A549 (cell line): ENCODE results near the gene TFF1. TPM values are rescaled to one million over a fixed set of nuclear protein-coding genes. Genes with fewer than 3 reads are reported as not detected.

Experiments used
- ATAC-seq, 2 experiments: fragments of 200-7000 bp in 1 of 2; fragments of >200 bp in 1 of 2; cut with Nextera tagmentation in 1 of 2; cut with Tn5 transposase in 1 of 2; 3 replicates each; pipeline versions ENCODE4 v1.8.0 to v1.9.1; 2018 to 2020; ENCODE audit warnings: mild to moderate bottlenecking in 1 of 2, moderate library complexity in 1 of 2
- CTCF ChIA-PET: fragments of 300-600 bp; sonication (Branson Sonifier 250); formaldehyde crosslinking; extraction: SDS; loops from one replicate; lab custom pipeline; 2021; ENCODE audit warnings: antibody characterized with exemption, inconsistent platforms; lab: Yijun Ruan, JAX
- POLR2A ChIA-PET: fragments of 350-600 bp; formaldehyde crosslinking; extraction: SDS; loops from one replicate; lab custom pipeline; 2021; ENCODE audit warnings: antibody characterized with exemption, inconsistent platforms; lab: Yijun Ruan, JAX
- DNase-seq, 2 experiments: peaks; one replicate each; pipeline versions ENCODE4 v3.0.0 to v3.0.0-alpha.2; 2011 to 2016; ENCODE audit warnings: low read depth in 1 of 2, low spot score in 1 of 2
- FAIRE-seq: peaks from 2 replicates; lab custom pipeline; 2011; peaks lifted over from hg19 to GRCh38; lab: Jason Lieb, UNC
- H3K27ac ChIP-seq, 2 experiments: fragments of >200 bp; sonication (Bioruptor Twin); formaldehyde crosslinking; 3 replicates each; pipeline ENCODE4 v1.5.1; 2016 to 2017
- H3K4me1 ChIP-seq: fragments of >200 bp; sonication (Bioruptor Twin); formaldehyde crosslinking; 3 replicates; pipeline ENCODE4 v1.6.1; 2016
- H3K4me2 ChIP-seq: fragments of >200 bp; sonication (Bioruptor Twin); formaldehyde crosslinking; 3 replicates; pipeline ENCODE4 v1.6.1; 2016
- H3K4me3 ChIP-seq: fragments of >200 bp; sonication (Bioruptor Twin); formaldehyde crosslinking; 3 replicates; pipeline ENCODE4 v1.5.1; 2016
- H3K9me3 ChIP-seq: fragments of >200 bp; sonication (Bioruptor Twin); formaldehyde crosslinking; 3 replicates; pipeline ENCODE4 v1.6.1; 2016
- BCL3 ChIP-seq: fragments of >200 bp; sonication (Bioruptor Twin); formaldehyde crosslinking; IDR thresholded peaks from 3 replicates; pipeline ENCODE4 v1.6.1; 2016
- BHLHE40 ChIP-seq: IDR thresholded peaks from 2 replicates; pipeline ENCODE4 v1.6.1; 2012; ENCODE audit warnings: low read depth, low read length, inconsistent platforms
- CHD4 ChIP-seq: fragments of 200-600 bp; sonication (generic); IDR thresholded peaks from 2 replicates; pipeline ENCODE4 v1.6.1; 2016; ENCODE audit warnings: antibody characterized with exemption, mild to moderate bottlenecking, borderline replicate concordance
- CTCF ChIP-seq: fragments of >200 bp; sonication (Bioruptor Twin); formaldehyde crosslinking; IDR thresholded peaks from 3 replicates; pipeline ENCODE4 v1.5.1; 2016
- EHF ChIP-seq: fragments of 250-450 bp; sonication (Bioruptor Pico); IDR thresholded peaks from 2 replicates; pipeline ENCODE4 v1.5.0; 2020; ENCODE audit warnings: mild to moderate bottlenecking
- EHMT2 ChIP-seq: fragments of 200-600 bp; sonication (generic); IDR thresholded peaks from 2 replicates; pipeline ENCODE4 v1.6.1; 2016; ENCODE audit warnings: antibody characterized with exemption, low read depth, mild to moderate bottlenecking, moderate library complexity
- ELK1 ChIP-seq: fragments of 150-350 bp; IDR thresholded peaks from 2 replicates; pipeline ENCODE4 v1.6.1; 2014; ENCODE audit warnings: low read depth, mild to moderate bottlenecking, low read length
- ESRRA ChIP-seq: fragments of 150-350 bp; IDR thresholded peaks from 2 replicates; pipeline ENCODE4 v1.6.1; 2014; ENCODE audit warnings: mild to moderate bottlenecking, low read length, borderline replicate concordance
- FOSB ChIP-seq: fragments of 250-450 bp; sonication (Bioruptor Pico); IDR thresholded peaks from 2 replicates; pipeline ENCODE4 v1.5.0; 2020; ENCODE audit warnings: mild to moderate bottlenecking, moderate library complexity
- FOXS1 ChIP-seq: fragments of 250-450 bp; sonication (Bioruptor Pico); IDR thresholded peaks from 2 replicates; pipeline ENCODE4 v1.5.0; 2020; ENCODE audit warnings: mild to moderate bottlenecking, moderate library complexity
- HES2 ChIP-seq: fragments of >200 bp; sonication (Bioruptor Twin); formaldehyde crosslinking; IDR thresholded peaks from 2 replicates; pipeline ENCODE4 v1.6.1; 2016
- HOXA7 ChIP-seq: fragments of 250-450 bp; sonication (Bioruptor Pico); IDR thresholded peaks from 2 replicates; pipeline ENCODE4 v1.5.0; 2020; ENCODE audit warnings: mild to moderate bottlenecking, moderate library complexity
- JUNB ChIP-seq: fragments of >200 bp; sonication (Bioruptor Twin); formaldehyde crosslinking; IDR thresholded peaks from 2 replicates; pipeline ENCODE4 v1.6.1; 2016
- KDM5A ChIP-seq: fragments of 200-600 bp; sonication (generic); IDR thresholded peaks from 2 replicates; pipeline ENCODE4 v1.6.1; 2016; ENCODE audit warnings: antibody characterized with exemption, mild to moderate bottlenecking
- MAZ ChIP-seq: fragments of 150-350 bp; IDR thresholded peaks from 2 replicates; pipeline ENCODE4 v1.6.1; 2014; ENCODE audit warnings: antibody characterized with exemption, low read depth, low read length, borderline replicate concordance
- MYC ChIP-seq: IDR thresholded peaks from 2 replicates; pipeline ENCODE4 v1.6.1; 2012; ENCODE audit warnings: mild to moderate bottlenecking, inconsistent platforms, low read length, improper control_type of control experiment, borderline replicate concordance
- NFE2L2 ChIP-seq: fragments of 150-350 bp; conservative IDR thresholded peaks from 2 replicates; pipeline ENCODE4 v1.6.1; 2014; ENCODE audit warnings: low read length
- NPAS2 ChIP-seq: fragments of 250-450 bp; sonication (Bioruptor Pico); IDR thresholded peaks from 2 replicates; pipeline ENCODE4 v1.8.0; 2022; ENCODE audit warnings: mild to moderate bottlenecking, moderate library complexity, borderline replicate concordance
- PHF8 ChIP-seq: fragments of 200-600 bp; sonication (generic); IDR thresholded peaks from 2 replicates; pipeline ENCODE4 v1.6.1; 2016; ENCODE audit warnings: low read depth, mild to moderate bottlenecking, antibody characterized with exemption, moderate library complexity, borderline replicate concordance
- RFX5 ChIP-seq: fragments of 450-650 bp; IDR thresholded peaks from 2 replicates; pipeline ENCODE4 v1.7.1; 2014; ENCODE audit warnings: antibody characterized with exemption, mild to moderate bottlenecking, moderate library complexity
- SREBF2 ChIP-seq: fragments of 450-650 bp; IDR thresholded peaks from 2 replicates; pipeline ENCODE4 v1.6.1; 2014; ENCODE audit warnings: mild to moderate bottlenecking, moderate library complexity
- ZNF302 ChIP-seq: fragments of 250-450 bp; sonication (Bioruptor Pico); IDR thresholded peaks from 2 replicates; pipeline ENCODE4 v1.9.0; 2021; ENCODE audit warnings: inconsistent platforms, mild to moderate bottlenecking, moderate library complexity
- WGBS: methylation state at CpG from one replicate; pipeline ENCODE4 v1.1.6; 2017; ENCODE audit errors: missing lambda C conversion rate; 5-methylcytosine and 5-hydroxymethylcytosine counted together
- polyA plus RNA-seq, 4 experiments: library from polyadenylated mRNA; depleted of rRNA in 3 of 4; stranded (reverse); fragments of >200 nt; fragmentation: RNase III in 1 of 4; extraction: RNeasy Plus Mini Kit Qiagen cat#74134 plus additional on column Dnase treatment in 1 of 4; gene quantifications; 2 replicates in 3 of 4; 3 replicates in 1 of 4; pipeline ENCODE4 v1.2.3, GENCODE V29; 2011 to 2017

The TFF1 gene
- polyA plus RNA-seq, 2 of the 4 experiments (the other 2 are of a cell fraction), result 1.0 to 5.8 TPM

- FAIRE-seq (no peak), DNase-seq (no peak), ATAC-seq (no peak)
- POLR2A ChIA-PET, result no interaction called here
- Histone ChIP-seq H3K4me3 (no peak overlapping the region), H3K4me2 (no peak overlapping the region), H3K4me1 (no peaks in the 10 kb centered on the region), H3K9me3 (no peaks in the 10 kb centered on the region), H3K27ac (no peak overlapping the region)
- TF ChIP-seq CHD4, result no peak
- no peak for TF ChIP-seq JUNB
- no peak for TF ChIP-seq BHLHE40
- no peak for TF ChIP-seq ELK1
- no peak for TF ChIP-seq FOXS1 (CRISPR knock-in tag)
- no peak for TF ChIP-seq EHF (CRISPR knock-in tag)
- no peak for TF ChIP-seq CTCF
- TF ChIP-seq RFX5, result no peak
- no peak for TF ChIP-seq HOXA7 (CRISPR knock-in tag)
- TF ChIP-seq MYC, result no peak
- no peak for TF ChIP-seq KDM5A
- no peak for TF ChIP-seq PHF8
- TF ChIP-seq SREBF2, result no peak
- CTCF ChIA-PET, result no interaction called here
- WGBS, result 36% methylated on average over 2 of the region's 2 CpGs
Observed at GRCh38 chr21:42390696-42391095, 24.4 kb upstream of the TFF1 start.

GRCh38 chr21:42390193-42390592, 23.9 kb upstream of the TFF1 start:
- ATAC-seq, result no peak
- no peak overlapping the region for H3K4me2 ChIP-seq
- 38% methylated on average over 5 of the region's 5 CpGs for WGBS
- no peak for TF ChIP-seq BHLHE40
- no peak for TF ChIP-seq ZNF302 (CRISPR knock-in tag)
- no peak for TF ChIP-seq HES2
- no peak for TF ChIP-seq NFE2L2
- no peak for TF ChIP-seq ESRRA
- no peak for TF ChIP-seq EHMT2
- TF ChIP-seq MAZ, result no peak
- TF ChIP-seq JUNB, result no peak
- no peak for TF ChIP-seq NPAS2 (CRISPR knock-in tag)
- no peak for TF ChIP-seq BCL3
- no peak for TF ChIP-seq MYC
- no peak for TF ChIP-seq RFX5
- TF ChIP-seq KDM5A, result no peak
- TF ChIP-seq ELK1, result no peak
- no peak for TF ChIP-seq CTCF
- no peak for TF ChIP-seq CHD4
- TF ChIP-seq FOSB, result no peak
- ChIA-PET CTCF (no interaction called here), POLR2A (no interaction called here)
- DNase-seq, result no peak
- H3K4me3 ChIP-seq, result no peak overlapping the region
- no peak overlapping the region for H3K27ac ChIP-seq
- H3K9me3 ChIP-seq, result no peaks in the 10 kb centered on the region
- no peaks in the 10 kb centered on the region for H3K4me1 ChIP-seq
- no peak for FAIRE-seq
